ENCODE results near the gene ATP1A2.

Gene ATP1A2

GRCh38 chr1:160151303-160151702 is 35.7 kb downstream of the ATP1A2 start, which contains the start of gene ATP1A4:
Gene ATP1A4 (plus strand): TSS chr1:160151603. CDS start chr1:160152041, 438 bp downstream.
- DNase-seq: no peak

- DNase-seq: no peak
Measured at GRCh38 chr1:160154790-160155189, 39.2 kb downstream of the ATP1A2 start.

GRCh38 chr1:160156361-160156760 is 40.8 kb downstream of the ATP1A2 start:
- DNase-seq: no peak

- DNase-seq: no peak
Measured at GRCh38 chr1:160157174-160157573, 41.6 kb downstream of the ATP1A2 start.

GRCh38 chr1:160158031-160158430 is 42.5 kb downstream of the ATP1A2 start:
- DNase-seq: no peak

GRCh38 chr1:160158534-160158933 is 43.0 kb downstream of the ATP1A2 start:
- no peak for DNase-seq

GRCh38 chr1:160159846-160160245 is 44.3 kb downstream of the ATP1A2 start:
- no peak for DNase-seq

- no peak for DNase-seq
Measured at GRCh38 chr1:160161965-160162705, 46.6 kb downstream of the ATP1A2 start.

GRCh38 chr1:160162931-160163330 is 47.4 kb downstream of the ATP1A2 start:
- no peak for DNase-seq

GRCh38 chr1:160163615-160164014 is 48.1 kb downstream of the ATP1A2 start:
- no peak for DNase-seq

GRCh38 chr1:160164121-160164520 is 48.6 kb downstream of the ATP1A2 start:
- DNase-seq: no peak

- no peak for DNase-seq
Measured at GRCh38 chr1:160166166-160166868, 50.8 kb downstream of the ATP1A2 start.

- no peak for DNase-seq
Measured at GRCh38 chr1:160167056-160167455, 51.5 kb downstream of the ATP1A2 start.

- no peak for DNase-seq
Measured at GRCh38 chr1:160167580-160167979, 52.0 kb downstream of the ATP1A2 start.

GRCh38 chr1:160168016-160168415 is 52.5 kb downstream of the ATP1A2 start:
- no peak for DNase-seq

GRCh38 chr1:160168609-160169369 is 53.2 kb downstream of the ATP1A2 start:
- DNase-seq: no peak

GRCh38 chr1:160169553-160170399 is 54.2 kb downstream of the ATP1A2 start:
- no peak for DNase-seq

- no peak for DNase-seq
Measured at GRCh38 chr1:160171354-160171753, 55.8 kb downstream of the ATP1A2 start.

GRCh38 chr1:160171980-160172379 is 56.4 kb downstream of the ATP1A2 start:
- DNase-seq: no peak

GRCh38 chr1:160177231-160177630 is 61.7 kb downstream of the ATP1A2 start:
- no peak for DNase-seq

GRCh38 chr1:160177667-160178066 is 62.1 kb downstream of the ATP1A2 start:
- DNase-seq: no peak

- DNase-seq: no peak
Measured at GRCh38 chr1:160178731-160179130, 63.2 kb downstream of the ATP1A2 start.

GRCh38 chr1:160179336-160179735 is 63.8 kb downstream of the ATP1A2 start:
- DNase-seq: no peak
